ENCODE data around the gene FGF1. TPM values are rescaled to one million over a fixed set of nuclear protein-coding genes. Genes with fewer than 3 reads are reported as not detected.

The FGF1 gene
- polyA plus RNA-seq, 1 of the 3 experiments (the other 2 are of a cell fraction), result 5.3 TPM

DNA sequence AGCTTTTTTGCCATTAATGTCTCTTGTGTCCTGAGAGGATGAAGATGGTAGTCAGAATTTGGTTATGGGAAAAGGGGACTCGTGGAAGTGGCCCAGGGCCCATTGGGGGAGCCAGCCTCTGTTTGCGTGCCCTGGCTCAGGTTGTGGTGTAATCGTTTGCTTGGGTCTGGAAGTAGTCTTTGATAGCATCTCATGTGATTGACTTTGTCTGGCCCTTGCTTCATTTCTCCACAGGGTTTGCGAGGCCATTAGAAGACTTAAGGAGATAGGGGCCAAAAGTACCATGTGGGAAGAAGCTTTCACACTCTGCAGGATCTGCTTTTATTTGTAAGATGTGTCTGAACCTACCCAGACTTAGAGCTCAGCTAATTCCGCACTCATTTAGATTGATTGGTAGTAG is 114.5 kb downstream of the FGF1 start:
- Histone ChIP-seq H3K79me2 (ENCODE audit: insufficient read depth) (no peaks in the 10 kb centered on the region), H3K27me3 (ENCODE audit: insufficient read depth) (no peaks in the 10 kb centered on the region), H3K4me2 (no peak overlapping the region), H3K9me3 (no peaks in the 10 kb centered on the region), H3K9ac (no peak overlapping the region), H3K27ac (ENCODE audit: low read depth in 2 of 2, low read length in 1 of 2) (no peak overlapping the region), H3F3A (replicated peaks; ENCODE audit: insufficient read depth) (no peaks in the 10 kb centered on the region), H3K4me1 (ENCODE audit: control insufficient read depth in 1 of 2, insufficient read depth in 2 of 2, low read depth in 1 of 2, low read length in 1 of 2) (peaks cover 3 to 5% of the 10 kb centered on the region in 2 experiments; a peak in 2 of 4 replicates), H3K4me3 (ENCODE audit: low read depth in 2 of 2, low read length in 1 of 2) (no peak overlapping the region), H2AFZ (ENCODE audit: low read depth) (no peak overlapping the region), H3K9me2 (no peaks in the 10 kb centered on the region), H4K20me1 (ENCODE audit: insufficient read depth) (no peaks in the 10 kb centered on the region), H3K36me3 (replicated peaks in 1 of 2; ENCODE audit: control insufficient read depth in 1 of 2, insufficient read depth in 2 of 2, low read length in 1 of 2) (no peaks in the 10 kb centered on the region)
- CTCF ChIA-PET, result interaction anchor here (2.0 kb wide), 1 partner anchor 127 kb away, joined by 6 read pairs; no protein-coding TSS in a partner anchor
- TF ChIP-seq MXI1 (IDR thresholded peaks at IDR 0.05; ENCODE audit: low read depth, low read length) (no peak), FOSL2 (IDR thresholded peaks at IDR 0.05; ENCODE audit: borderline replicate concordance, low read depth) (no peak), SIN3A (IDR thresholded peaks at IDR 0.05; ENCODE audit: borderline replicate concordance, low read depth, low read length) (no peak)
- no peak for DNase-seq
- 75% methylated on average over 2 of the region's 5 CpGs for WGBS (ENCODE audit: low lambda C conversion rate)
- POLR2A ChIA-PET, result no interaction called here

DNA sequence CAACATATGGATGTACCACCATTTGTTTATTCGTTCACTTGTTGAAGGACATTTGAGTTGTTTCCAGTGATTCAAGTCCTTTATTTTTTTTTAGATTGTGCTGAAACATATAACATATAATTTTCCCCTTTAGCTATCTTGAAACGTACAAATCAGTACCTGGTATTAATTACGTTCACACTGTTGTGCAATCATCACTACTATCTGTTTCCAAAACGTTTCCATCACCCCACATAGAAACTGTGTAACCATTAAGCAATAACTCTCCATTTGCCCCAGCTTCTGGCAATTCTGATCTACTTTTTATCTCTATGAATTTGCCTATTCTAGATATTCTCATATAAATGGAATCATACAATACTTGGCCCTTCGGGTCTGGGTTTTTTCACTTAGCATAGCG is 116.0 kb downstream of the FGF1 start:
- H3K27ac ChIP-seq (ENCODE audit: low read depth in 2 of 2, low read length in 1 of 2), result no peak overlapping the region
- 72% methylated on average over 6 of the region's 6 CpGs for WGBS (ENCODE audit: low lambda C conversion rate)
- H3K9ac ChIP-seq, result no peak overlapping the region
- H4K20me1 ChIP-seq (ENCODE audit: insufficient read depth), result no peaks in the 10 kb centered on the region
- H3K4me2 ChIP-seq, result no peak overlapping the region
- DNase-seq, result no peak
- H3K9me3 ChIP-seq, result no peaks in the 10 kb centered on the region
- H3K9me2 ChIP-seq, result no peaks in the 10 kb centered on the region
- no peaks in the 10 kb centered on the region for H3K36me3 ChIP-seq (replicated peaks in 1 of 2; ENCODE audit: control insufficient read depth in 1 of 2, insufficient read depth in 2 of 2, low read length in 1 of 2)
- no peaks in the 10 kb centered on the region for H3F3A ChIP-seq (replicated peaks; ENCODE audit: insufficient read depth)
- no peaks in the 10 kb centered on the region for H3K27me3 ChIP-seq (ENCODE audit: insufficient read depth)
- no peak overlapping the region for H2AFZ ChIP-seq (ENCODE audit: low read depth)
- TF ChIP-seq, protein P1, sequence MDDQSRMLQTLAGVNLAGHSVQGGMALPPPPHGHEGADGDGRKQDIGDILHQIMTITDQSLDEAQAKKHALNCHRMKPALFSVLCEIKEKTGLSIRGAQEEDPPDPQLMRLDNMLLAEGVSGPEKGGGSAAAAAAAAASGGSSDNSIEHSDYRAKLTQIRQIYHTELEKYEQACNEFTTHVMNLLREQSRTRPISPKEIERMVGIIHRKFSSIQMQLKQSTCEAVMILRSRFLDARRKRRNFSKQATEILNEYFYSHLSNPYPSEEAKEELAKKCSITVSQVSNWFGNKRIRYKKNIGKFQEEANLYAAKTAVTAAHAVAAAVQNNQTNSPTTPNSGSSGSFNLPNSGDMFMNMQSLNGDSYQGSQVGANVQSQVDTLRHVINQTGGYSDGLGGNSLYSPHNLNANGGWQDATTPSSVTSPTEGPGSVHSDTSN (IDR thresholded peaks at IDR 0.05), result no peak
- TF ChIP-seq FOXJ3 (CRISPR knock-in tag; IDR thresholded peaks at IDR 0.05) (no peak), CHD2 (IDR thresholded peaks at IDR 0.05; ENCODE audit: low read length, partially characterized antibody) (no peak), GATA2 (CRISPR knock-in tag; IDR thresholded peaks at IDR 0.05) (no peak), SIN3A (IDR thresholded peaks at IDR 0.05; ENCODE audit: borderline replicate concordance, low read depth, low read length) (no peak)
- TF ChIP-seq, protein P2, sequence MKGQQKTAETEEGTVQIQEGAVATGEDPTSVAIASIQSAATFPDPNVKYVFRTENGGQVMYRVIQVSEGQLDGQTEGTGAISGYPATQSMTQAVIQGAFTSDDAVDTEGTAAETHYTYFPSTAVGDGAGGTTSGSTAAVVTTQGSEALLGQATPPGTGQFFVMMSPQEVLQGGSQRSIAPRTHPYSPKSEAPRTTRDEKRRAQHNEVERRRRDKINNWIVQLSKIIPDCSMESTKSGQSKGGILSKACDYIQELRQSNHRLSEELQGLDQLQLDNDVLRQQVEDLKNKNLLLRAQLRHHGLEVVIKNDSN (IDR thresholded peaks at IDR 0.05; ENCODE audit: borderline replicate concordance, low read depth), result no peak
- ChIA-PET POLR2A (no interaction called here), CTCF (no interaction called here)
- H3K4me1 ChIP-seq (ENCODE audit: control insufficient read depth in 1 of 2, insufficient read depth in 2 of 2, low read depth in 1 of 2, low read length in 1 of 2), result peaks cover 3 to 5% of the 10 kb centered on the region in 2 experiments; a peak in 2 of 4 replicates
- no peak overlapping the region for H3K4me3 ChIP-seq (ENCODE audit: low read depth in 2 of 2, low read length in 1 of 2)
- H3K79me2 ChIP-seq (ENCODE audit: insufficient read depth), result no peaks in the 10 kb centered on the region

DNA sequence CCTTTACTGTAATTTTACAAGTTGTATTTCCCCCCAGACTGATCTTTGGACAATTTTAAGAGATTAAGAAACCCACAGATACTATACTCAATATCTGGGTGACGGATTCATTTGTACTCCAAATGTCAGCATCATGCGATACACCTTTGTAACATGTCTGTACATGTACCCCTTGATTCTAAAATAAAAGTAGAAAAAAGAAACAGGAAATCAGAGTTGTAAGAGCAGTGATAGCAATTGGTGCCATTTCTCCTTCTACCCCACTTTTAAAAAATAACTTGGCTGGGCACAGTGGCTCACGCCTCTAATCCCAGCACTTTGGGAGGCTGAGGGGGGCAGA is 116.9 kb downstream of the FGF1 start:
- Histone ChIP-seq H3F3A (replicated peaks; ENCODE audit: insufficient read depth) (no peaks in the 10 kb centered on the region), H3K4me1 (ENCODE audit: control insufficient read depth in 1 of 2, insufficient read depth in 2 of 2, low read depth in 1 of 2, low read length in 1 of 2) (peaks cover 3 to 5% of the 10 kb centered on the region in 2 experiments; a peak in 2 of 4 replicates), H3K9ac (no peak overlapping the region), H3K4me2 (no peak overlapping the region), H3K27me3 (ENCODE audit: insufficient read depth) (no peaks in the 10 kb centered on the region), H3K27ac (ENCODE audit: low read depth in 2 of 2, low read length in 1 of 2) (no peak overlapping the region), H4K20me1 (ENCODE audit: insufficient read depth) (no peaks in the 10 kb centered on the region), H3K36me3 (replicated peaks in 1 of 2; ENCODE audit: control insufficient read depth in 1 of 2, insufficient read depth in 2 of 2, low read length in 1 of 2) (no peaks in the 10 kb centered on the region), H3K9me2 (no peaks in the 10 kb centered on the region), H3K4me3 (ENCODE audit: low read depth in 2 of 2, low read length in 1 of 2) (no peak overlapping the region), H3K9me3 (no peaks in the 10 kb centered on the region), H2AFZ (ENCODE audit: low read depth) (0 out of 2 replicates have a peak overlapping the region, but pooled peaks have one; percentile 15), H3K79me2 (ENCODE audit: insufficient read depth) (no peaks in the 10 kb centered on the region)
- no peak for DNase-seq
- WGBS (ENCODE audit: low lambda C conversion rate), result 97% methylated on average over 3 of the region's 3 CpGs
- CTCF ChIA-PET, result interaction anchor here (1.2 kb wide), 1 partner anchor 86 kb away, joined by 6 read pairs; no protein-coding TSS in a partner anchor
- no peak for TF ChIP-seq SIN3A (IDR thresholded peaks at IDR 0.05; ENCODE audit: borderline replicate concordance, low read depth, low read length)
- TF ChIP-seq NFIC (IDR thresholded peaks at IDR 0.05; ENCODE audit: borderline replicate concordance), result no peak
- no peak for TF ChIP-seq EP300 (IDR thresholded peaks at IDR 0.05; ENCODE audit: borderline replicate concordance in 1 of 2, low read depth in 1 of 2, low read length in 1 of 2)
- TF ChIP-seq NRF1 (IDR thresholded peaks at IDR 0.05; ENCODE audit: low read depth, low read length), result no peak
- TF ChIP-seq RAD21 (IDR thresholded peaks at IDR 0.05; ENCODE audit: low read length), result no peak
- TF ChIP-seq YY1 (IDR thresholded peaks at IDR 0.05; ENCODE audit: low read depth), result no peak
- no peak for TF ChIP-seq ELF1 (IDR thresholded peaks at IDR 0.05)
- POLR2A ChIA-PET, result interaction anchor here (0.6 kb wide), 1 partner anchor 133 kb away, joined by 4 read pairs; no protein-coding TSS in a partner anchor
